ENCODE data around the gene UBL4B.

DNA sequence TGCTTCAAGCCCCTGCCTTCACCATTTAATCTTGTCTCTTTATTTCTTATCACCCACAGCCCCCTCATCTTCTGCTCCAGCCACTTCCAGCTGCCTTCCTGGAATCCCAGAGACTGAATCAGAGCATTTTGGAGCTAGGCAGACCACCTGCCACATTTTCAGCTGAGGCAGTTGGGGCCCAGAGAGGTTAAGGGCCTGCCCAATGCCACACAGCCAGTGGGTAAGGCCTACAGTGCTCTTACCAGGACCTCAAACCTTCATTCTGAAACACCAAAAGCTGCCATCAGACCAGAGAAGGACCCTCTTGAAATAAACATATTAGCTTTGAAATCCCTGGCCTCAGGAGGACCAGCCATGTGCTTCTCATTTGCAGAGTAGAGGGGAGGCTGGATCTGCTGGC lies 20.4 kb downstream of the UBL4B start:
- TF ChIP-seq EZH2phosphoT487 (IDR thresholded peaks at IDR 0.05; ENCODE audit: low read depth, severe bottlenecking, unreplicated experiment) = no peak
- TF ChIP-seq, protein P1, sequence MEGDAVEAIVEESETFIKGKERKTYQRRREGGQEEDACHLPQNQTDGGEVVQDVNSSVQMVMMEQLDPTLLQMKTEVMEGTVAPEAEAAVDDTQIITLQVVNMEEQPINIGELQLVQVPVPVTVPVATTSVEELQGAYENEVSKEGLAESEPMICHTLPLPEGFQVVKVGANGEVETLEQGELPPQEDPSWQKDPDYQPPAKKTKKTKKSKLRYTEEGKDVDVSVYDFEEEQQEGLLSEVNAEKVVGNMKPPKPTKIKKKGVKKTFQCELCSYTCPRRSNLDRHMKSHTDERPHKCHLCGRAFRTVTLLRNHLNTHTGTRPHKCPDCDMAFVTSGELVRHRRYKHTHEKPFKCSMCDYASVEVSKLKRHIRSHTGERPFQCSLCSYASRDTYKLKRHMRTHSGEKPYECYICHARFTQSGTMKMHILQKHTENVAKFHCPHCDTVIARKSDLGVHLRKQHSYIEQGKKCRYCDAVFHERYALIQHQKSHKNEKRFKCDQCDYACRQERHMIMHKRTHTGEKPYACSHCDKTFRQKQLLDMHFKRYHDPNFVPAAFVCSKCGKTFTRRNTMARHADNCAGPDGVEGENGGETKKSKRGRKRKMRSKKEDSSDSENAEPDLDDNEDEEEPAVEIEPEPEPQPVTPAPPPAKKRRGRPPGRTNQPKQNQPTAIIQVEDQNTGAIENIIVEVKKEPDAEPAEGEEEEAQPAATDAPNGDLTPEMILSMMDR (IDR thresholded peaks at IDR 0.05; ENCODE audit: poor library complexity) = no peak
- TF ChIP-seq EZH2 (IDR thresholded peaks at IDR 0.05; ENCODE audit: borderline replicate concordance) = no peak
